GM13977 (cell line): ENCODE results near the gene DNAJC10.

Experiments used
- DNase-seq: peaks from one replicate; pipeline ENCODE4 v3.0.0; 2012; ENCODE audit warnings: low spot score
- in situ Hi-C: fragments of 300-500 bp; cut with MboI; formaldehyde crosslinking; loops from one replicate; pipeline ENCODE4 v1.12.0; 2022; ENCODE audit warnings: low sequenced_read_pairs, low pct_unique_long_range_greater_than_20kb, mixed read lengths, inconsistent platforms; ENCODE audit not compliant: unreplicated experiment
- TF ChIP-seq, protein P1 (sequence below): IDR thresholded peaks from 2 replicates; pipeline ENCODE4 v1.5.1; 2012; ENCODE audit warnings: mild to moderate bottlenecking, control low read depth; ENCODE audit not compliant: insufficient read depth; ENCODE audit errors: extremely low read depth, missing control alignments

DNAJC10 gene

DNA sequence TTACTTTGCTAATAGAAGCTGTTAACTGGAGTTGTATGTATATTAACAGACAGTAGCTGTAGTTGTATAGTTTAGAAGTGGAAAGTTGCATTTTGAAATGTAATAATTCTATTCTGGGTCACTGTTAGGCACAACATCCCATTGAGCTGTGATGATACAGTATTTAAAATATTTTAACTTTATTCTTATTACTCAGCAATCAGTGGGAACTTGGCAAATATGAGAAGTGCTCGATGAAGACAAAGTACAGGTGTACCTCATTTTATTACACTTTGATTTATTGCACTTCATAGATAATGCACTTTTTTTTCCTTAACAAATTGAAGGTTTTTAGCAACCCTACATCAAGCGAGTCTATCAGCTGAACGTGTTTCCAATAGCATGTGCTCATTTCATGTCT is 8.6 kb downstream of the DNAJC10 start:
- in situ Hi-C loops, result no loop called here
- no peak for DNase-seq
- TF ChIP-seq, protein P1, sequence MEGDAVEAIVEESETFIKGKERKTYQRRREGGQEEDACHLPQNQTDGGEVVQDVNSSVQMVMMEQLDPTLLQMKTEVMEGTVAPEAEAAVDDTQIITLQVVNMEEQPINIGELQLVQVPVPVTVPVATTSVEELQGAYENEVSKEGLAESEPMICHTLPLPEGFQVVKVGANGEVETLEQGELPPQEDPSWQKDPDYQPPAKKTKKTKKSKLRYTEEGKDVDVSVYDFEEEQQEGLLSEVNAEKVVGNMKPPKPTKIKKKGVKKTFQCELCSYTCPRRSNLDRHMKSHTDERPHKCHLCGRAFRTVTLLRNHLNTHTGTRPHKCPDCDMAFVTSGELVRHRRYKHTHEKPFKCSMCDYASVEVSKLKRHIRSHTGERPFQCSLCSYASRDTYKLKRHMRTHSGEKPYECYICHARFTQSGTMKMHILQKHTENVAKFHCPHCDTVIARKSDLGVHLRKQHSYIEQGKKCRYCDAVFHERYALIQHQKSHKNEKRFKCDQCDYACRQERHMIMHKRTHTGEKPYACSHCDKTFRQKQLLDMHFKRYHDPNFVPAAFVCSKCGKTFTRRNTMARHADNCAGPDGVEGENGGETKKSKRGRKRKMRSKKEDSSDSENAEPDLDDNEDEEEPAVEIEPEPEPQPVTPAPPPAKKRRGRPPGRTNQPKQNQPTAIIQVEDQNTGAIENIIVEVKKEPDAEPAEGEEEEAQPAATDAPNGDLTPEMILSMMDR, result no peak

DNA sequence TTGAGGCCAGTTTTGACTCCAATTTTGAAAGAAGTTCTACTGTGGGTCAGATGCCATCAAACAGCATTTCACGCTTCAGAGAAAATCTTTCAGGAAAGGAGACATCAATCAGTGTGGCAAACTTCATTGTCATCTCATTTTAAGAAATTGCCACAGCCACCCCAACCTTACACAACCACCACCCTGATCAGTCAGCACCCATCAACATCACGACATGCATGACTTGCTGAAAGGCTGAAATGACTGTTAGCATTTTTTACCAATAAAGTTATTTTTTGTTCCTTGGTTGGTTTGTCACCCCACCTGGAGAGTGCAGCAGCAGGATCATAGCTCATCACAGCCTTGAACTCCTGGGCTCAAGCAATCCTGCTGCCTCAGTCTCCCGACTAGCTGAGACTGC is 10.4 kb downstream of the DNAJC10 start:
- DNase-seq, result no peak
- in situ Hi-C loops, result no loop called here
- TF ChIP-seq, protein P1, result no peak

DNA sequence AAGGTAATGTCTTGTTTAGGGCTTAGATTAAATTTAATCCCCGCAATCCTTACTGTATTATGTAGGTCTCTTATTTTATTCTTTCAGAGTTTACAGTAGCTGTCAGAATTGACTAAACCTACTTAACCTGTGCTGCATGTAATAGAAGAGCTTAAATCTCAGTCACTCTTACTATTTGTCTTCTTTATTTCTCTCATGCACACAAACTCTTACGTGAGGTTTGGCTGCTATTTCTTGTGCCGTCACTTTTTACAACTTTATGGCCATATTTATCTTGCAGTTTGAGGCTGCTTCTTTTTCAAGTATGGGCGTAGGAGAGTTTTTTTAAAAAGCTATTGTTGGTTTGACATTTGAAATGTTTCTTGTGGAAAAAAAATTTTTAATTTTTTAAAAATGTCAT is 12.0 kb downstream of the DNAJC10 start:
- in situ Hi-C loops, result no loop called here
- TF ChIP-seq, protein P1, result no peak

DNA sequence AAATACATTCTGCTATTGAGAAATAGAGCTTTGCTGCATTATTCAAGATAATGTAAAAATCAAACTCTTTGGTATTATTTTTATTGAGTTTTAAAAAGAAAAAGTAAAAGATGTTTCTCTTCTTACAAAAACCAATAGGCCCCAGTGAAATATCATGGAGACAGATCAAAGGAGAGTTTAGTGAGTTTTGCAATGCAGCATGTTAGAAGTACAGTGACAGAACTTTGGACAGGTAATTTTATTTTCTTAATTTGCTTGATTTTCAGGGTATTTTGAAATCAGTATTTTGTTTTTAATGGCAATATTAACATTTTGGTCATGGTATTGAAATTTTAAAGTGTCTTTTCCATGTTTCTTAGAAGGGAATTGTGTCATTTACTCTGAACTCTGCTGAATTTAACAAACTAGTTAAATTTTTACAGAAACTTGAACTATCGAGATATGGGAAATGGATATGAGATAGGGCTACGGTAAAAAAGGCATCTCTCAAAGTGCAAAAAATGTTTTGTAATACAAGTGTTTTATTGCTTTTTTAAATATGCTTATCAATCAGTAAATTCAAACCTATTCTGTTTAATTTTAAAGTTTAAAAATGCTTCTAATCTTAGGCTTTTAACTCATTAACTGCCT is 13.8 kb downstream of the DNAJC10 start:
- in situ Hi-C loops, result no loop called here

More for the DNA sequence above, 12.0 kb downstream of the DNAJC10 start:
- no peak for DNase-seq

DNA sequence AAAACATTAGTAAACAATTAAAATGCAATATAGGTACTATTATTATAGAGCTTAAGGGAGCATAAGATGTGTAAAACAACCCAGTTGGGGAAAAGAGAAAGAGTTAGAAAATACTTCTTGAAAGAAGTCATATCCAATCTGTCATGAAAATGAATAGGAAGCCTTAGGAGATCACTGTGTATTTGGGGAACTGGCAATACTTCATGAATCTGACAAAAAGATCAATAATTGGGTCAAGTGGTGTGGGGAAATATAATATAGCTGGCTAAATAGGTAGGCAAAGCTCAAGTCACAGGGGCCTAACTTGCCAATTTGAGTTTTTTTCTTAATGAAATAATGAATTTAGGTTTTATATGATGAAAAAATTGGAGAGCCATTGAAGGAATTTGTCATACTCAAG is 14.4 kb downstream of the DNAJC10 start:
- in situ Hi-C loops, result no loop called here

More for the DNA sequence above, 13.8 kb downstream of the DNAJC10 start:
- TF ChIP-seq, protein P1, result no peak
- no peak for DNase-seq

DNA sequence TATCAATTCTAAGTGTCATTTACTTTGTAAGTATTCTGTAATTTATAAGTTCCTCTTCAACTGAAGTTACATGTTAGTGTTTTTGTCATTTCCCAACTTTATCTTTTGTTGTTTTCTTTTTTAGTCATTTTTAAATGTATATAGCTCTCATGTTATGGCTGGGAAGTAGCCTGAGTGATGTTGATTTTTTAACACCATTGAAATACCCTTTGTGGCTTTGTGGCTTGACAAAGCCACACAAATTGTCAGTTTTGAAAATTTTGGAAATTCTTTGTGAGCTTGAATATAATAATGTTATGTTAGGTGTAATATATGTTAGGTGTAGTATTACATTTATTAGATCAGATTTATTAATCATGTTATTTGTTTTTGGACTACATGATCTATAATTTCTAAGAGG is 16.7 kb downstream of the DNAJC10 start:
- in situ Hi-C loops, result no loop called here
- TF ChIP-seq, protein P1, result no peak
- no peak for DNase-seq

More for the DNA sequence above, 14.4 kb downstream of the DNAJC10 start:
- TF ChIP-seq, protein P1, result no peak
- DNase-seq, result no peak
